GM18520 (cell line): Measurements from ENCODE around the gene NR5A2.

Experiments used
- ATAC-seq: cut with Tn5 transposase; IDR thresholded peaks from one replicate; pipeline ENCODE4 v1.9.1; 2021; ENCODE audit not compliant: unreplicated experiment

NR5A2 gene

GRCh38 chr1:200027264-200027823, at the start of gene NR5A2:
TSS of gene NR5A2 (plus strand) at chr1:200027710. CDS start at chr1:200027848, 138 bp downstream.
- ATAC-seq = no peak

- ATAC-seq = no peak
These were observed 49.0 kb upstream of the NR5A2 start for GRCh38 chr1:199978408-199978940.

- no peak for ATAC-seq
These were observed 48.4 kb upstream of the NR5A2 start for GRCh38 chr1:199979071-199979470.

GRCh38 chr1:199981584-199981983, 45.9 kb upstream of the NR5A2 start:
- ATAC-seq = no peak

- ATAC-seq = no peak
These were observed 44.9 kb upstream of the NR5A2 start for GRCh38 chr1:199982606-199983005.

- ATAC-seq = no peak
These were observed 44.0 kb upstream of the NR5A2 start for GRCh38 chr1:199983531-199983930.

- no peak for ATAC-seq
These were observed 32.3 kb upstream of the NR5A2 start for GRCh38 chr1:199995096-199995685.

GRCh38 chr1:200005165-200005564, 22.3 kb upstream of the NR5A2 start:
- ATAC-seq = no peak

- no peak for ATAC-seq
These were observed 20.8 kb upstream of the NR5A2 start for GRCh38 chr1:200006711-200007110.

- ATAC-seq = no peak
These were observed 11.7 kb upstream of the NR5A2 start for GRCh38 chr1:200015811-200016210.

GRCh38 chr1:200021577-200022238, 5.8 kb upstream of the NR5A2 start:
- ATAC-seq = no peak

GRCh38 chr1:200022239-200022804, 5.2 kb upstream of the NR5A2 start:
- ATAC-seq = no peak

- no peak for ATAC-seq
These were observed 1.1 kb downstream of the NR5A2 start for GRCh38 chr1:200028586-200029034.

GRCh38 chr1:200029035-200029821, 1.7 kb downstream of the NR5A2 start:
- ATAC-seq = no peak

GRCh38 chr1:200029822-200030152, 2.3 kb downstream of the NR5A2 start:
- no peak for ATAC-seq

- no peak for ATAC-seq
These were observed 3.3 kb downstream of the NR5A2 start for GRCh38 chr1:200030791-200031190.

GRCh38 chr1:200033511-200034261, 6.2 kb downstream of the NR5A2 start:
- no peak for ATAC-seq

GRCh38 chr1:200034262-200034557, 6.7 kb downstream of the NR5A2 start:
- ATAC-seq = no peak

GRCh38 chr1:200034761-200035396, 7.4 kb downstream of the NR5A2 start:
- ATAC-seq = no peak

GRCh38 chr1:200035397-200035955, 8.0 kb downstream of the NR5A2 start:
- no peak for ATAC-seq
